ENCODE data around the gene SH3TC2.

The SH3TC2 gene

DNA sequence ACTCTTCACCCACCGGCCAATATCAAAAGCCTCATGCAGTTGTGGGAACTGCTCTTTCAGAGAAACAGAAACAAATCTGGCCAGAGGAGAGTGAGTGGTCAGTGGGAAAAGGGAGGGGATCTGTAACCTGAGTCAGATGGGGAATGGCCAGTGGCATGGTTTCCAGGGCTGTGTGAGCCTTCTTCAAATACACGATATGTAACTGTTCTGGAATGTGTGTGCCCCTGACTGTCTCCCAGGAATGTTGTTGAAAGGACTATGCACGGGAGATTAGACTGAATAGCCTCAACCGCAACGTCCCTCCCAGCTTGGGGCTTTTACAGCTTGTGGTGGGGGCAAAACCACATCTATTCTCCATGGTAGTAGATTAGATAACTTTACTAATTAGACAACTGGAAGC is 60.8 kb downstream of the SH3TC2 start:
- peak; percentile 27 for DNase-seq (ENCODE audit: low read depth)
- H3K4me3 ChIP-seq (ENCODE audit: low read depth, low read length) = no peak overlapping the region
- no peak for TF ChIP-seq POLR2A (IDR thresholded peaks at IDR 0.05; ENCODE audit: extremely low read depth, insufficient read length)
- TF ChIP-seq CTCF (IDR thresholded peaks at IDR 0.05; ENCODE audit: low read depth, low read length) = no peak
- no peak for TF ChIP-seq MYC (IDR thresholded peaks at IDR 0.05; ENCODE audit: low read depth, low read length)
- TF ChIP-seq, protein P1, sequence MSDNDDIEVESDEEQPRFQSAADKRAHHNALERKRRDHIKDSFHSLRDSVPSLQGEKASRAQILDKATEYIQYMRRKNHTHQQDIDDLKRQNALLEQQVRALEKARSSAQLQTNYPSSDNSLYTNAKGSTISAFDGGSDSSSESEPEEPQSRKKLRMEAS (IDR thresholded peaks at IDR 0.05; ENCODE audit: low read depth, low read length) = no peak

GRCh38 chr5:149001162-149001561 is 61.7 kb downstream of the SH3TC2 start:
- no peak overlapping the region for H3K4me3 ChIP-seq (ENCODE audit: low read depth, low read length)
- no peak for TF ChIP-seq POLR2A (IDR thresholded peaks at IDR 0.05; ENCODE audit: extremely low read depth, insufficient read length)
- TF ChIP-seq, protein P1 (IDR thresholded peaks at IDR 0.05; ENCODE audit: low read depth, low read length) = no peak
- TF ChIP-seq CTCF (IDR thresholded peaks at IDR 0.05; ENCODE audit: low read depth, low read length) = no peak
- no peak for TF ChIP-seq MYC (IDR thresholded peaks at IDR 0.05; ENCODE audit: low read depth, low read length)

GRCh38 chr5:148999741-149000140 is 63.1 kb downstream of the SH3TC2 start:
- H3K4me3 ChIP-seq (ENCODE audit: low read depth, low read length) = no peak overlapping the region
- no peak for DNase-seq (ENCODE audit: low read depth)
- no peak for TF ChIP-seq CTCF (IDR thresholded peaks at IDR 0.05; ENCODE audit: low read depth, low read length)
- TF ChIP-seq, protein P1 (IDR thresholded peaks at IDR 0.05; ENCODE audit: low read depth, low read length) = no peak

More at GRCh38 chr5:149001162-149001561, 61.7 kb downstream of the SH3TC2 start:
- DNase-seq (ENCODE audit: low read depth) = no peak

DNA sequence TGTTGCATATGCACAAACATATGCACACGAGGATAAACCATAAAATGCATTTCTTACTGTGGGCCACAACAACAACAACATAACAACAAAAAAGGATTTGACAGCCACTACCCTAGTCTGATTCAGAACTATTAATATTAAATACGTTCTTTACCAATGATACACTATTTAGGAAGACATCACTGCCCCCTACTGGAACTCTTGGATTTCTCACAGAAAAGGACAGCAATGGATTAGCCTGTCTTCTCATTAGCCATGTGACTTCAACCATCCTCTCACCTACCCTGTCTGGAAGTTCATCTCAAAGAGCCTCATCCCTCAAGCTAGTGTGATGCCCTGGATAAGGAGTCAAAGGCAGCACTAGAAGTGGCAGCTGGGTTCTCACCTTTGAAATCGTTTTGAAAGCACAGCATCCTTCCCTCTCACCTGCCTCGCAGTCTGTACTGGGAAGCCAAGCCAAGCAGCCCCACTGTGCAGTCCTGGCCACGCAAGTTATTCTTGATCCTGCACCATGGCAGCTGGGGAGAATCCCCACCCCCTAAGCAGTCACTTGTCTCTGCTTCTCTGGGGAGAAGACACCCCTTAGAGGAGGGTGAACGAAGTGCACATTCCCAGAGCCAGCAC is 64.6 kb downstream of the SH3TC2 start:
- TF ChIP-seq CTCF (IDR thresholded peaks at IDR 0.05; ENCODE audit: low read depth, low read length) = peak; percentile 62
- no peak for TF ChIP-seq POLR2A (IDR thresholded peaks at IDR 0.05; ENCODE audit: extremely low read depth, insufficient read length)
- TF ChIP-seq, protein P1 (IDR thresholded peaks at IDR 0.05; ENCODE audit: low read depth, low read length) = 0 out of 2 replicates have a peak, but pooled peaks have one; percentile 4
- TF ChIP-seq MYC (IDR thresholded peaks at IDR 0.05; ENCODE audit: low read depth, low read length) = no peak
- DNase-seq (ENCODE audit: low read depth) = peak; percentile 59
- no peak overlapping the region for H3K4me3 ChIP-seq (ENCODE audit: low read depth, low read length)

- no peak for DNase-seq (ENCODE audit: low read depth)
- TF ChIP-seq MYC (IDR thresholded peaks at IDR 0.05; ENCODE audit: low read depth, low read length) = no peak
- TF ChIP-seq, protein P1 (IDR thresholded peaks at IDR 0.05; ENCODE audit: low read depth, low read length) = no peak
- TF ChIP-seq POLR2A (IDR thresholded peaks at IDR 0.05; ENCODE audit: extremely low read depth, insufficient read length) = no peak
- TF ChIP-seq CTCF (IDR thresholded peaks at IDR 0.05; ENCODE audit: low read depth, low read length) = no peak
- H3K4me3 ChIP-seq (ENCODE audit: low read depth, low read length) = no peak overlapping the region
These were observed 66.6 kb downstream of the SH3TC2 start for GRCh38 chr5:148996270-148996669.
